HL-60 (cell line): ENCODE data around the gene CPNE6.

Source experiments
- CTCF ChIP-seq: IDR thresholded peaks from one replicate; pipeline ENCODE4 v1.5.1; 2011; ENCODE audit warnings: low read length, control low read depth, inconsistent platforms; ENCODE audit not compliant: insufficient read depth
- GABPA ChIP-seq: IDR thresholded peaks from 2 replicates; pipeline ENCODE4 v1.6.1; 2012; ENCODE audit warnings: low read depth
- POLR2AphosphoS5 ChIP-seq: IDR thresholded peaks from 2 replicates; pipeline ENCODE4 v1.6.1; 2012; ENCODE audit warnings: low read depth
- REST ChIP-seq: IDR thresholded peaks from 2 replicates; pipeline ENCODE4 v1.6.1; 2012; ENCODE audit warnings: low read depth; ENCODE audit not compliant: insufficient replicate concordance
- SPI1 ChIP-seq: IDR thresholded peaks from 2 replicates; pipeline ENCODE4 v1.6.1; 2012; ENCODE audit warnings: low read depth, mild to moderate bottlenecking, borderline replicate concordance

GRCh38 chr14:24116128-24116814, 44.9 kb downstream of the CPNE6 start:
- TF ChIP-seq CTCF (no peak), POLR2AphosphoS5 (no peak), REST (no peak), GABPA (no peak), SPI1 (no peak)
